ENCODE data around the gene STRN3. TPM values are rescaled to one million over a fixed set of nuclear protein-coding genes. Genes with fewer than 3 reads are reported as not detected.
A peak's percentile ranks its signal among the peaks of the same experiment; 100 is the strongest.
"Not testable (repeated sequence)": the region's sequence is repeated elsewhere in the genome, so short reads cannot be mapped to it uniquely, and the experiment has no call there.

STRN3 gene
- polyA plus RNA-seq, 4 donors, result 9.7 to 35.0 (median 11.8) TPM

GRCh38 chr14:31021576-31021949, 4.6 kb downstream of the STRN3 start:
- WGBS, 3 donors, result 78 to 92% (median 91%) methylated on average over 4 of the region's 4 CpGs
- no peak for FAIRE-seq
- no peaks in the 10 kb centered on the region for H3K4me1 ChIP-seq (ENCODE audit: control insufficient read depth in 3 of 3, insufficient read depth in 2 of 3, low read depth in 1 of 3, low read length in 2 of 3)

GRCh38 chr14:31020834-31021575, 5.2 kb downstream of the STRN3 start:
- H3K36me3 ChIP-seq (ENCODE audit: control insufficient read depth in 3 of 3, insufficient read depth in 2 of 3, low read depth in 1 of 3, low read length in 3 of 3), result peaks cover 3 to 14% (median 8%) of the 10 kb centered on the region in 3 donors
- DNase-seq (no peak), FAIRE-seq (no peak)
- H3K4me3 ChIP-seq (ENCODE audit: low read depth in 1 of 3, low read length in 3 of 3), result no peak overlapping the region
- no peak overlapping the region for H3K27ac ChIP-seq (ENCODE audit: low read depth in 1 of 3, low read length in 2 of 3)
- H3K27me3 ChIP-seq (ENCODE audit: control insufficient read depth in 3 of 3, insufficient read depth in 3 of 3, low read length in 3 of 3), result no peaks in the 10 kb centered on the region
- no peaks in the 10 kb centered on the region for H3K4me1 ChIP-seq (ENCODE audit: control insufficient read depth in 3 of 3, insufficient read depth in 2 of 3, low read depth in 1 of 3, low read length in 2 of 3)
- 79 to 95% (median 93%) methylated on average over 8 of the region's 8 CpGs for WGBS, 3 donors
- H3K9me3 ChIP-seq (ENCODE audit: control insufficient read depth in 2 of 2, insufficient read depth in 1 of 2, low read depth in 1 of 2, low read length in 1 of 2), result no peaks in the 10 kb centered on the region

More at GRCh38 chr14:31021576-31021949, 4.6 kb downstream of the STRN3 start:
- H3K27ac ChIP-seq (ENCODE audit: low read depth in 1 of 3, low read length in 2 of 3), result no peak overlapping the region
- DNase-seq, result no peak
- no peaks in the 10 kb centered on the region for H3K9me3 ChIP-seq (ENCODE audit: control insufficient read depth in 2 of 2, insufficient read depth in 1 of 2, low read depth in 1 of 2, low read length in 1 of 2)
- no peaks in the 10 kb centered on the region for H3K27me3 ChIP-seq (ENCODE audit: control insufficient read depth in 3 of 3, insufficient read depth in 3 of 3, low read length in 3 of 3)
- peaks cover 3 to 14% (median 8%) of the 10 kb centered on the region in 3 donors for H3K36me3 ChIP-seq (ENCODE audit: control insufficient read depth in 3 of 3, insufficient read depth in 2 of 3, low read depth in 1 of 3, low read length in 3 of 3)
- H3K4me3 ChIP-seq (ENCODE audit: low read depth in 1 of 3, low read length in 3 of 3), result no peak overlapping the region

GRCh38 chr14:31018057-31018645, 8.0 kb downstream of the STRN3 start:
- 76 to 78% (median 76%) methylated on average over 6 of the region's 6 CpGs for WGBS, 3 donors
- FAIRE-seq, result no peak
- no peaks in the 10 kb centered on the region for H3K4me1 ChIP-seq (ENCODE audit: control insufficient read depth in 3 of 3, insufficient read depth in 2 of 3, low read depth in 1 of 3, low read length in 2 of 3)
- H3K36me3 ChIP-seq (ENCODE audit: control insufficient read depth in 3 of 3, insufficient read depth in 2 of 3, low read depth in 1 of 3, low read length in 3 of 3), result peaks cover 3 to 20% (median 8%) of the 10 kb centered on the region in 3 donors
- peak; percentile 32 to 43 for DNase-seq
- no peaks in the 10 kb centered on the region for H3K9me3 ChIP-seq (ENCODE audit: control insufficient read depth in 2 of 2, insufficient read depth in 1 of 2, low read depth in 1 of 2, low read length in 1 of 2)
- no peaks in the 10 kb centered on the region for H3K27me3 ChIP-seq (ENCODE audit: control insufficient read depth in 3 of 3, insufficient read depth in 3 of 3, low read length in 3 of 3)
- no peak overlapping the region for H3K4me3 ChIP-seq (ENCODE audit: low read depth in 1 of 3, low read length in 3 of 3)
- H3K27ac ChIP-seq (ENCODE audit: low read depth in 1 of 3, low read length in 2 of 3), result no peak overlapping the region

- Histone ChIP-seq H3K4me1 (ENCODE audit: control insufficient read depth in 3 of 3, insufficient read depth in 2 of 3, low read depth in 1 of 3, low read length in 2 of 3) (no peaks in the 10 kb centered on the region), H3K27ac (ENCODE audit: low read depth in 1 of 3, low read length in 2 of 3) (no peak overlapping the region), H3K27me3 (ENCODE audit: control insufficient read depth in 3 of 3, insufficient read depth in 3 of 3, low read length in 3 of 3) (no peaks in the 10 kb centered on the region), H3K9me3 (ENCODE audit: control insufficient read depth in 2 of 2, insufficient read depth in 1 of 2, low read depth in 1 of 2, low read length in 1 of 2) (no peaks in the 10 kb centered on the region), H3K4me3 (ENCODE audit: low read depth in 1 of 3, low read length in 3 of 3) (no peak overlapping the region), H3K36me3 (ENCODE audit: control insufficient read depth in 3 of 3, insufficient read depth in 2 of 3, low read depth in 1 of 3, low read length in 3 of 3) (peaks cover 0 to 29% (median 0%) of the 10 kb centered on the region in 3 donors)
- 96 to 97% (median 96%) methylated on average over 4 of the region's 4 CpGs for WGBS, 3 donors
- DNase-seq, result no peak
- FAIRE-seq, result no peak
These were observed 12.3 kb downstream of the STRN3 start for GRCh38 chr14:31013841-31014240.

GRCh38 chr14:31010935-31011334, 15.2 kb downstream of the STRN3 start:
- no peak for DNase-seq
- 60 to 88% (median 74%) methylated on average over 3 of the region's 3 CpGs for WGBS, 3 donors
- Histone ChIP-seq H3K9me3 (ENCODE audit: control insufficient read depth in 2 of 2, insufficient read depth in 1 of 2, low read depth in 1 of 2, low read length in 1 of 2) (no peaks in the 10 kb centered on the region), H3K27me3 (ENCODE audit: control insufficient read depth in 3 of 3, insufficient read depth in 3 of 3, low read length in 3 of 3) (no peaks in the 10 kb centered on the region), H3K4me3 (ENCODE audit: low read depth in 1 of 3, low read length in 3 of 3) (no peak overlapping the region), H3K4me1 (ENCODE audit: control insufficient read depth in 3 of 3, insufficient read depth in 2 of 3, low read depth in 1 of 3, low read length in 2 of 3) (no peaks in the 10 kb centered on the region), H3K36me3 (ENCODE audit: control insufficient read depth in 3 of 3, insufficient read depth in 2 of 3, low read depth in 1 of 3, low read length in 3 of 3) (peaks cover 0 to 39% (median 0%) of the 10 kb centered on the region in 3 donors), H3K27ac (ENCODE audit: low read depth in 1 of 3, low read length in 2 of 3) (no peak overlapping the region)
- no peak for FAIRE-seq

- peaks cover 0 to 39% (median 0%) of the 10 kb centered on the region in 3 donors for H3K36me3 ChIP-seq (ENCODE audit: control insufficient read depth in 3 of 3, insufficient read depth in 2 of 3, low read depth in 1 of 3, low read length in 3 of 3)
- 83 to 93% (median 91%) methylated on average over 3 of the region's 3 CpGs for WGBS, 3 donors
- no peaks in the 10 kb centered on the region for H3K9me3 ChIP-seq (ENCODE audit: control insufficient read depth in 2 of 2, insufficient read depth in 1 of 2, low read depth in 1 of 2, low read length in 1 of 2)
- FAIRE-seq (no peak), DNase-seq (no peak)
- no peak overlapping the region for H3K4me3 ChIP-seq (ENCODE audit: low read depth in 1 of 3, low read length in 3 of 3)
- no peaks in the 10 kb centered on the region for H3K27me3 ChIP-seq (ENCODE audit: control insufficient read depth in 3 of 3, insufficient read depth in 3 of 3, low read length in 3 of 3)
- H3K4me1 ChIP-seq (ENCODE audit: control insufficient read depth in 3 of 3, insufficient read depth in 2 of 3, low read depth in 1 of 3, low read length in 2 of 3), result no peaks in the 10 kb centered on the region
- H3K27ac ChIP-seq (ENCODE audit: low read depth in 1 of 3, low read length in 2 of 3), result no peak overlapping the region
These were observed 16.2 kb downstream of the STRN3 start for GRCh38 chr14:31009836-31010574.

- Histone ChIP-seq H3K36me3 (ENCODE audit: control insufficient read depth in 3 of 3, insufficient read depth in 2 of 3, low read depth in 1 of 3, low read length in 3 of 3) (peaks cover 0 to 36% (median 0%) of the 10 kb centered on the region in 3 donors), H3K4me1 (ENCODE audit: control insufficient read depth in 3 of 3, insufficient read depth in 2 of 3, low read depth in 1 of 3, low read length in 2 of 3) (no peaks in the 10 kb centered on the region), H3K27ac (ENCODE audit: low read depth in 1 of 3, low read length in 2 of 3) (no peak overlapping the region), H3K9me3 (ENCODE audit: control insufficient read depth in 2 of 2, insufficient read depth in 1 of 2, low read depth in 1 of 2, low read length in 1 of 2) (no peaks in the 10 kb centered on the region), H3K27me3 (ENCODE audit: control insufficient read depth in 3 of 3, insufficient read depth in 3 of 3, low read length in 3 of 3) (no peaks in the 10 kb centered on the region), H3K4me3 (ENCODE audit: low read depth in 1 of 3, low read length in 3 of 3) (no peak overlapping the region)
- 93 to 100% (median 98%) methylated on average over 1 of the region's 1 CpG for WGBS, 3 donors
- DNase-seq, result no peak
- no peak for FAIRE-seq
These were observed 19.5 kb downstream of the STRN3 start for GRCh38 chr14:31006703-31007102.

GRCh38 chr14:31004007-31004406, 22.2 kb downstream of the STRN3 start:
- H3K4me1 ChIP-seq (ENCODE audit: control insufficient read depth in 3 of 3, insufficient read depth in 2 of 3, low read depth in 1 of 3, low read length in 2 of 3); FAIRE-seq; H3K4me3 ChIP-seq (ENCODE audit: low read depth in 1 of 3, low read length in 3 of 3); H3K27ac ChIP-seq (ENCODE audit: low read depth in 1 of 3, low read length in 2 of 3); H3K9me3 ChIP-seq (ENCODE audit: control insufficient read depth in 2 of 2, insufficient read depth in 1 of 2, low read depth in 1 of 2, low read length in 1 of 2); H3K27me3 ChIP-seq (ENCODE audit: control insufficient read depth in 3 of 3, insufficient read depth in 3 of 3, low read length in 3 of 3); DNase-seq: not testable (repeated sequence)
- peaks cover 0 to 39% (median 1%) of the 10 kb centered on the region in 3 donors for H3K36me3 ChIP-seq (ENCODE audit: control insufficient read depth in 3 of 3, insufficient read depth in 2 of 3, low read depth in 1 of 3, low read length in 3 of 3)
- 88 to 98% (median 97%) methylated on average over 6 of the region's 6 CpGs for WGBS, 3 donors

All from small intestine (tissue), 7 donors.